ENCODE results near the gene APBA3. TPM values are rescaled to one million over a fixed set of nuclear protein-coding genes. Genes with fewer than 3 reads are reported as not detected.

Gene APBA3
- polyA plus RNA-seq, 2 of the 4 experiments (the other 2 are of a cell fraction), result 5.5 to 10.0 TPM

DNA sequence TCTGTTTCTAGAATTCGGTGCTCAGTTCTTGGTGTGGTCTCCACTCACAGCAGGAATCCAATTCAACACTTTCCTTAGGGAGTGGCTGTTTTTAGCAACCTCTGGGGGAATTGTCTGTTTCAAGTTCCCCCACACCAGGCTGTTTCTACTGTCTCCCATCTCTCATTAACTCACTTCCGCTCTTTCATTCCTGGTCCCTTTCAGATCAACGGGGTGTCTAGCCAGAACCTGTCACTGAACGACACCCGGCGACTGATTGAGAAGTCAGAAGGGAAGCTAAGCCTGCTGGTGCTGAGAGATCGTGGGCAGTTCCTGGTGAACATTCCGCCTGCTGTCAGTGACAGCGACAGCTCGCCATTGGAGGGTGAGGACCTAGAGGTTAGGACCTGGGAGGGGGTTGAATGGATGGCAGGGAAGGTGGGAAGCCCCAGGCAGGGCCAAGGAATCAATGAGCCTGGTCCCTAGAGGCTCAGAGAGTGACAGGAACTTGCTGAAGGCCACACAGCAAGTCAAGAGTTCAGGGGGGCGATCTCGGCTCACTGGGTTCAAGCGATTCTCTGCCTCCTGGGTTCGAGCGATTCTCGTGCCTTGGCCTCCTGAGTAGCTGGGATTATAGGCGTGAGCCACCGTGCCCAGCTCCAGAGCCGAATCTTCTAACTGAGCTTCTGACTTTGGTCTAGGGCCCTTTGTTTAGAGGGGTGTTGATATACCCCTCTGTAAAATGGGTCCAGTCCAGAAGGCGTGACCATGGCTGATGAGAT lies 27.8 kb downstream of the APBA3 start:
- H3K9me3 ChIP-seq, result no peaks in the 10 kb centered on the region
- FAIRE-seq (no peak), DNase-seq (ENCODE audit: low read depth in 1 of 2, low spot score in 1 of 2) (no peak), ATAC-seq (no peak)
- 77% methylated on average over 20 of the region's 20 CpGs for WGBS (ENCODE audit: missing lambda C conversion rate)
- ChIA-PET POLR2A (no interaction called here), CTCF (interaction anchor here (0.6 to 0.9 kb wide), 3 partner anchors 15 to 166 kb away, joined by 3 read pairs; no protein-coding TSS in a partner anchor)
- H3K4me1 ChIP-seq, result no peaks in the 10 kb centered on the region; the same call in 2 of the 3 replicates
- H3K27ac ChIP-seq, result no peak overlapping the region
- TF ChIP-seq HEYL (CRISPR knock-in tag; IDR thresholded peaks at IDR 0.05) (no peak), SREBF2 (IDR thresholded peaks at IDR 0.05) (no peak), HES2 (IDR thresholded peaks at IDR 0.05) (no peak), EHF (CRISPR knock-in tag; IDR thresholded peaks at IDR 0.05) (no peak), BHLHE40 (IDR thresholded peaks at IDR 0.05; ENCODE audit: low read depth, low read length) (no peak), TP53 (CRISPR knock-in tag; IDR thresholded peaks at IDR 0.05) (no peak), FOSB (CRISPR knock-in tag; IDR thresholded peaks at IDR 0.05) (no peak), GATA3 (IDR thresholded peaks at IDR 0.05; ENCODE audit: borderline replicate concordance) (no peak), HOXB13 (CRISPR knock-in tag; IDR thresholded peaks at IDR 0.05; ENCODE audit: low read depth) (no peak), CEBPB (IDR thresholded peaks at IDR 0.05) (no peak), NFE2L2 (conservative IDR thresholded peaks at IDR 0.05; ENCODE audit: low read length) (no peak), HDAC2 (IDR thresholded peaks at IDR 0.05) (no peak)
- TF ChIP-seq, protein P1, sequence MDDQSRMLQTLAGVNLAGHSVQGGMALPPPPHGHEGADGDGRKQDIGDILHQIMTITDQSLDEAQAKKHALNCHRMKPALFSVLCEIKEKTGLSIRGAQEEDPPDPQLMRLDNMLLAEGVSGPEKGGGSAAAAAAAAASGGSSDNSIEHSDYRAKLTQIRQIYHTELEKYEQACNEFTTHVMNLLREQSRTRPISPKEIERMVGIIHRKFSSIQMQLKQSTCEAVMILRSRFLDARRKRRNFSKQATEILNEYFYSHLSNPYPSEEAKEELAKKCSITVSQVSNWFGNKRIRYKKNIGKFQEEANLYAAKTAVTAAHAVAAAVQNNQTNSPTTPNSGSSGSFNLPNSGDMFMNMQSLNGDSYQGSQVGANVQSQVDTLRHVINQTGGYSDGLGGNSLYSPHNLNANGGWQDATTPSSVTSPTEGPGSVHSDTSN (IDR thresholded peaks at IDR 0.05), result no peak
- H3K4me3 ChIP-seq, result no peak overlapping the region
- no peak overlapping the region for H3K4me2 ChIP-seq

DNA sequence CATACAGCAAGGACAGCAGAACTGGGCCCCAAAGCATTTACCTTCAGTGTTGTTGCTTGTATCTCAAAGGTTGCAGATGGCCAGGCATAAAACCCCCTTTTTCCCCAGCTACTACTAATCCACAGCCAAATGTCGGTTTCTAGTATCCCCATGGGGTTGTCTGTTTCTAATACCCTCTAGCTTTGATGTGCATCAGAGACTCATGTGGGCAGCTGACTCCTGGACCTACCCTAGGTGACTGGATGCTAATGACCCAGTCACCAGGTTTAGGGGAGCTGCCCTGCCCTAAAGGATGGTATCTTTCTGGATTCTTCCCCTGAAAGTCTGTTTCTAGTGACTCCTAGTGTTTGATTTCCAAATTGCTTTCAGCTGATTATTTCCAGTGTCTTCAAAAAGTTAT lies 29.4 kb downstream of the APBA3 start:
- H3K9me3 ChIP-seq, result no peaks in the 10 kb centered on the region
- no peak overlapping the region for H3K4me3 ChIP-seq
- CTCF ChIA-PET, result interaction anchor here (1.1 to 1.4 kb wide), 3 partner anchors 8 to 67 kb away, joined by 3 to 5 read pairs (median 4); no protein-coding TSS in a partner anchor
- no peak overlapping the region for H3K4me2 ChIP-seq
- peaks cover 13% of the 10 kb centered on the region for H3K4me1 ChIP-seq
- no peak for ATAC-seq
- POLR2A ChIA-PET, result no interaction called here
- 60% methylated on average over 1 of the region's 1 CpG for WGBS (ENCODE audit: missing lambda C conversion rate)
- DNase-seq (ENCODE audit: low read depth in 1 of 2, low spot score in 1 of 2), result no peak
- no peak for FAIRE-seq
- H3K27ac ChIP-seq, result no peak overlapping the region
- no peak for TF ChIP-seq RNF2 (IDR thresholded peaks at IDR 0.05; ENCODE audit: borderline replicate concordance, low read depth)
- TF ChIP-seq ZFP36 (IDR thresholded peaks at IDR 0.05; ENCODE audit: borderline replicate concordance, partially characterized antibody), result no peak
- TF ChIP-seq CBX2 (IDR thresholded peaks at IDR 0.05; ENCODE audit: borderline replicate concordance, low read depth), result no peak
- TF ChIP-seq RFX5 (IDR thresholded peaks at IDR 0.05), result no peak
- no peak for TF ChIP-seq ELK1 (IDR thresholded peaks at IDR 0.05; ENCODE audit: low read depth, low read length)
- no peak for TF ChIP-seq JUN (IDR thresholded peaks at IDR 0.05)
- TF ChIP-seq HOXB13 (CRISPR knock-in tag; IDR thresholded peaks at IDR 0.05; ENCODE audit: low read depth), result no peak
- no peak for TF ChIP-seq MAFK (IDR thresholded peaks at IDR 0.05; ENCODE audit: partially characterized antibody)
- no peak for TF ChIP-seq PHF8 (IDR thresholded peaks at IDR 0.05; ENCODE audit: borderline replicate concordance, low read depth)
- no peak for TF ChIP-seq E2F6 (IDR thresholded peaks at IDR 0.05; ENCODE audit: borderline replicate concordance, low read depth)
- TF ChIP-seq CBX8 (IDR thresholded peaks at IDR 0.05), result no peak
- TF ChIP-seq FOXS1 (CRISPR knock-in tag; IDR thresholded peaks at IDR 0.05), result no peak
- TF ChIP-seq ZC3H11A (IDR thresholded peaks at IDR 0.05), result no peak

Measured in A549 (cell line).